Measurements from ENCODE around the gene RAB11FIP4.
"Not testable (repeated sequence)": the region's sequence is repeated elsewhere in the genome, so short reads cannot be mapped to it uniquely, and the experiment has no call there.

Gene RAB11FIP4

DNA sequence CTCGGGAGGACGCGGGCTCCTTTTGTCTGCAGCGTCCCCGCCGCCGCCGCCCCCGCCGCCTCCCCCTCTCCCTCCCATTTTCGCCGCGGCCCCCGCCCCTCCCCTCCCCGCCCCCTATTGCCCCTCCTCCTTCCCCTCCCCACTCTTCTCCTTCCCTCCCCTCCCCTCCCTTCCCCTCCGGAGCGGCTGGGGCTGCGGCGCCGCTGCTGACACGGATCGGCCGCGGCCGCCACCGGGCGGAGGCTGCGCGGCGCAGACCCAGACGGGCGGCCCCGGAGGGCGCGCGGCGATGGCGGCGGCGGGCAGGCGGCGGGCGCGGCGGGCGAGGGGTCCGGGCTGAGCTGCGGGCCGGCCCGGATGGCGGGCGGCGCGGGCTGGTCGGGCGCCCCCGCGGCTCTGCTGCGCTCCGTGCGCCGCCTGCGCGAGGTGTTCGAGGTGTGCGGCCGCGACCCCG, at the start of gene RAB11FIP4:
Gene RAB11FIP4 (plus strand): TSS at position 180 of the 454 bp plus-strand sequence. CDS start 178 bp downstream, at position 358.
- peaks cover 8% of the 10 kb centered on the region for H3K4me1 Mint-ChIP-seq

GRCh38 chr17:31345191-31345747, 46.2 kb upstream of the RAB11FIP4 start:
- H3K4me1 Mint-ChIP-seq, CTCF ChIA-PET: not testable (repeated sequence)

More for the DNA sequence above, at the start of gene RAB11FIP4:
- Mint-ChIP-seq H3K36me3 (no peaks in the 10 kb centered on the region), H3K27ac (no peak within 1 kb of the TSS), H3K9me3 (no peaks in the 10 kb centered on the region), H3K27me3 (peaks cover 78% of the 10 kb centered on the region), H3K4me3 (peak within 1 kb of the TSS; percentile 58)
- CTCF ChIA-PET = interaction anchor here (1.1 kb wide), 1 partner anchor 134 kb away, joined by 3 read pairs; no protein-coding TSS in a partner anchor
- DNase-seq = peak; percentile 37

DNA sequence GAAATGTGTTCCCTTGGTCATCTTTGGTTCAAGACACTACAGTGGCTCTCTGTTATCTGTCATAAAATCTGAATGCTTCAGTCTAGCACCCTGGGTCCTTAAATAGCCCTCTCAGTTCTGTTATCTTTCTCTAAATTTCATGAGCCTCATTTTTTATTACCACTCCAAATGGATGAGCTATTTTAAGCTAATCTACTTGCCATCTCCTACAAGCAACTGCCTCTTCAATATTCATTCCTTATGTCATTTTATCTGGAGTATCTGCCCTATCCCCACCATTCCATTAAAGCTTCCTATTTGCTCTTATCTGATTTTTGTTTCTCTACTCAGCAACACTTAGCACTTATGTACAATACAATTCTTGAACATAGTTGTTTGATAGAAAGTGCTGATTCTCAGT, 42.0 kb upstream of the RAB11FIP4 start:
- CTCF ChIA-PET = no interaction called here

More at GRCh38 chr17:31345191-31345747, 46.2 kb upstream of the RAB11FIP4 start:
- not testable (repeated sequence) for DNase-seq, H3K27me3 Mint-ChIP-seq, H3K9me3 Mint-ChIP-seq, H3K4me3 Mint-ChIP-seq, H3K36me3 Mint-ChIP-seq, H3K27ac Mint-ChIP-seq

GRCh38 chr17:31355935-31356334, 35.5 kb upstream of the RAB11FIP4 start:
- no peaks in the 10 kb centered on the region for H3K4me1 Mint-ChIP-seq
- no peak overlapping the region for H3K4me3 Mint-ChIP-seq
- no peak overlapping the region for H3K27ac Mint-ChIP-seq
- DNase-seq = no peak
- CTCF ChIA-PET = interaction anchor here (1.1 kb wide), 1 partner anchor 17 kb away, joined by 3 read pairs; no protein-coding TSS in a partner anchor
- peaks cover 11% of the 10 kb centered on the region for H3K36me3 Mint-ChIP-seq
- H3K27me3 Mint-ChIP-seq = no peaks in the 10 kb centered on the region
- no peaks in the 10 kb centered on the region for H3K9me3 Mint-ChIP-seq

More for the DNA sequence above, 42.0 kb upstream of the RAB11FIP4 start:
- Mint-ChIP-seq H3K4me3 (no peak overlapping the region), H3K9me3 (no peaks in the 10 kb centered on the region), H3K27me3 (no peaks in the 10 kb centered on the region), H3K4me1 (no peaks in the 10 kb centered on the region), H3K27ac (no peak overlapping the region), H3K36me3 (peaks cover 9% of the 10 kb centered on the region)
- no peak for DNase-seq

- Mint-ChIP-seq H3K4me3 (no peak overlapping the region), H3K27me3 (no peaks in the 10 kb centered on the region), H3K36me3 (peaks cover 13% of the 10 kb centered on the region), H3K9me3 (no peaks in the 10 kb centered on the region), H3K27ac (no peak overlapping the region), H3K4me1 (no peaks in the 10 kb centered on the region)
- no peak for DNase-seq
- CTCF ChIA-PET = no interaction called here
Observed at GRCh38 chr17:31357091-31357490, 34.4 kb upstream of the RAB11FIP4 start.

GRCh38 chr17:31357839-31358394, 33.6 kb upstream of the RAB11FIP4 start:
- no peaks in the 10 kb centered on the region for H3K4me1 Mint-ChIP-seq
- H3K4me3 Mint-ChIP-seq = no peak overlapping the region
- H3K9me3 Mint-ChIP-seq = no peaks in the 10 kb centered on the region
- CTCF ChIA-PET = no interaction called here
- no peak overlapping the region for H3K27ac Mint-ChIP-seq
- DNase-seq = no peak
- H3K36me3 Mint-ChIP-seq = peaks cover 13% of the 10 kb centered on the region
- H3K27me3 Mint-ChIP-seq = no peaks in the 10 kb centered on the region

DNA sequence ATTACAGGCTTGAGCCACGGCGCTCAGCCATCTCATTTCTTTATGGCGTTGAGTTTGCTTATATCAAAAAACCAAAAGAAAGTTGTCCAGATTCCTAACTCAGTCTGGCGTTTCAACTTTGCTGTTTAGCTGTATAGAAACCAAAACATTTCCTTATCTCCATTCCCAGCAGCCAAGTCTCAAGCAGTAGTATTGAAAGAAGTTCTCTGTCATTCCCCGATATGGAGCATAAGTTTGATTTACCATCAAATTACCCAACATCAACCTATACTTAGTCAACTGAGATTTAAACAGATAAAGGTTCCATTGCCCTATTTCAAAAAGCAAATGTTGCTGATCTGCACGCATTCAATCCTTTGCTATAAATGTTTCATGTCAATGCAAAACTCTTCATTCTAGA, 27.5 kb upstream of the RAB11FIP4 start:
- peaks cover 4% of the 10 kb centered on the region for H3K36me3 Mint-ChIP-seq
- H3K4me3 Mint-ChIP-seq = no peak overlapping the region
- no peak for DNase-seq
- no peaks in the 10 kb centered on the region for H3K4me1 Mint-ChIP-seq
- no peaks in the 10 kb centered on the region for H3K9me3 Mint-ChIP-seq
- CTCF ChIA-PET = interaction anchor here (0.6 kb wide), 1 partner anchor 147 kb away, joined by 3 read pairs; no protein-coding TSS in a partner anchor
- H3K27ac Mint-ChIP-seq = no peak overlapping the region
- H3K27me3 Mint-ChIP-seq = no peaks in the 10 kb centered on the region

- Mint-ChIP-seq H3K4me1 (peaks cover 1% of the 10 kb centered on the region), H3K27ac (no peak overlapping the region), H3K27me3 (no peaks in the 10 kb centered on the region), H3K4me3 (no peak overlapping the region), H3K9me3 (no peaks in the 10 kb centered on the region), H3K36me3 (peaks cover 3% of the 10 kb centered on the region)
- CTCF ChIA-PET = no interaction called here
- DNase-seq = no peak
Observed at GRCh38 chr17:31366088-31366487, 25.4 kb upstream of the RAB11FIP4 start.

DNA sequence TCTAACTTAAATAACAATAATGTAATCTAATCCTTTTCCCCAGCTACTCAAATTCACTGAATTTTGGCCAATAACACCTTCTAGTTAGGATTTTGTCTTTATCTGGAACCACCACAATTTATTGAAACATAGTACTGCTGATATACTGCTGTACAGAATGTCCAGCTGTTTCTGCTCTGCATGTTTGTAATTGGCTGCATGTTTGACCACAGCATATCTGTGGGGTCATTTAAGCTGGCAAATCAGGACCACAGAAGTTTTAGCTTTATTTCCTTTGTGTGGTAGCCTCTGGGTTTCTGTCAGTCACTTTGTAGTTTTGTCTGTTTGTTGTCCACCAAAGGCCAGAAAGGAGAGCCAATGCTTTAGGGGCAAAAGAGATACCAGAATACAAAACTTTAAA, 22.2 kb upstream of the RAB11FIP4 start:
- Mint-ChIP-seq H3K27me3 (no peaks in the 10 kb centered on the region), H3K27ac (no peak overlapping the region), H3K4me1 (peaks cover 19% of the 10 kb centered on the region), H3K4me3 (no peak overlapping the region), H3K36me3 (no peaks in the 10 kb centered on the region), H3K9me3 (no peaks in the 10 kb centered on the region)
- DNase-seq = no peak
- CTCF ChIA-PET = interaction anchor here (1.7 kb wide), 1 partner anchor 9 kb away, joined by 4 read pairs; no protein-coding TSS in a partner anchor

DNA sequence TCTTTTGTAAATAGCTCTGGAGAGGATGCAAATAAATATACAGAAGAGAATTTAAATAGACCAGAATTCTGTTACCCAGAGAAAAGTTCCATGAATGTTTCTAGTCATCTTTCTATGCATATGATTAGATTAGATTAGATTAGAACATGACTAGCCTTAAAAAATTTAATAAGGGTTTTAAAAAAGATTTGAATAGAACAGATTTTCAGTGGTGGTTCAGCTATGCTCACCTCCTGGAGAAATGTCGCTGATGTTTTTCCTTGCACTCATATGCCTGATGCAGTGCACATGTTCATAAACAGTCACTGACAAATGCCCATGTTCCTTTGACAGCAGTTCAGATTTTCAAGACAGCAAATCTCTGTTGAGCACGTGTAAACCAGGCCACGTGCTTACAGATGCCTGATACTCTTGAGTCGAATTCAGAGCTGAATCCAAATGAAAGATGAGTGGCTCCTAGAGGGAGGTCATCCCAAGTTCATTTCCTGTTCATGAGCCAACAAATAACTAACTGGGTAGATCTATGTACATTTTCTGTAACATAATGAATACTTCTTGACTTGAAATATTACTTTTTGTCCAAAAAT, 19.9 kb upstream of the RAB11FIP4 start:
- peaks cover 19% of the 10 kb centered on the region for H3K4me1 Mint-ChIP-seq
- CTCF ChIA-PET = interaction anchor here (1.0 to 4.1 kb wide), 3 partner anchors 47 to 156 kb away, joined by 3 to 25 read pairs (median 18); no protein-coding TSS in a partner anchor
- no peaks in the 10 kb centered on the region for H3K27me3 Mint-ChIP-seq
- no peaks in the 10 kb centered on the region for H3K9me3 Mint-ChIP-seq
- no peak for DNase-seq
- H3K36me3 Mint-ChIP-seq = no peaks in the 10 kb centered on the region
- H3K4me3 Mint-ChIP-seq = no peak overlapping the region
- H3K27ac Mint-ChIP-seq = no peak overlapping the region

DNA sequence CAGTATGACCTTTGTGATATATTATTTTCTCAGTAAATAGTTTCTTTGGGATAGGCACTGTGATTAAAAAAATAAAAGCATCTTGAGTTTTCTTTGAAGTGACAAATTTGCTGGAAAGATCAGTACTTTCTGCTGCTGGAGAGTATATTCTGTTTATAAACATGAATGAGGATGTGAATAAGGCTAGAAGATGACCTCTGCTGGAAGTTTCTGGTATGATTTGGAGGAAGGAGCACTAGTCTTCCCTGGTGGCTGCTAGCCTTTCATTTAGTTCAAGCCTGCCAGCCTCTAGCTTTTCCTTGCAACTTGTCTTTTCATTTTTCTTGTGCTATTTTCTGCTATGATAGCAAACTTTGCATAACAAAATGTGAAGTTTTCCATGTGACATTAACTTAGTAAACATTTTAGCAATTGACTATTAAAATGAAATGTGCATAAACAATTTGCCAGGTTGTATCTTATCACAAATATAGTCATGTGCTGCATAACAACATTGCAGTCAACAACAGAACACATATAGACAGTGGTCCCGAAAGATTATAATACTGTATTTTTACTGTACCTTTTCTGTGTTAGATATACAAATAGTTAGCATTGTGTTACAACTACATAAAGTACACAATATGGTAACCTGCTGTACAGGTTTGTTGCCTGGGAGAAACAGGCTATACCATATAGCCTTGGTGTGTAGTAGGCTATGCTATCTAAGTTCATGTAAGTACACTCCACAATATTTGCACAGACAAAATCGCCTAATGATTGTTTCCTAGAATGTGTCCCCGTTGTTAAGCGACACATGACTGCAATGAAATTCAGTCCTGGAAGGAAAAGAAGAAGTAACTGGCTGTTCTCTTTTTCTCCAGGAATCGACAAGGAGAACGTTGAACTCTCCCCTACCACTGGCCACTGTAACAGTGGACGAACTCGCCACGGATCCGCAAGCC, 18.1 kb upstream of the RAB11FIP4 start:
- peaks cover 19% of the 10 kb centered on the region for H3K4me1 Mint-ChIP-seq
- H3K27ac Mint-ChIP-seq = no peak overlapping the region
- no peak overlapping the region for H3K4me3 Mint-ChIP-seq
- no peaks in the 10 kb centered on the region for H3K9me3 Mint-ChIP-seq
- no peaks in the 10 kb centered on the region for H3K27me3 Mint-ChIP-seq
- no peaks in the 10 kb centered on the region for H3K36me3 Mint-ChIP-seq
- CTCF ChIA-PET = interaction anchor here (0.9 to 4.1 kb wide), 15 partner anchors 12 to 365 kb away, joined by 3 to 25 read pairs (median 3); no protein-coding TSS in a partner anchor
- no peak for DNase-seq

DNA sequence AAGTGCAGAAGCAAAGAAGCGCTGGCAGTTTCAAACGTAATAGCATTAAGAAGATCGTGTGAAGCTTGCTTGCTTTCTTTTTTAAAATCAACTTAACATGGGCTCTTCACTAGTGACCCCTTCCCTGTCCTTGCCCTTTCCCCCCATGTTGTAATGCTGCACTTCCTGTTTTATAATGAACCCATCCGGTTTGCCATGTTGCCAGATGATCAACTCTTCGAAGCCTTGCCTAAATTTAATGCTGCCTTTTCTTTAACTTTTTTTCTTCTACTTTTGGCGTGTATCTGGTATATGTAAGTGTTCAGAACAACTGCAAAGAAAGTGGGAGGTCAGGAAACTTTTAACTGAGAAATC, 17.4 kb upstream of the RAB11FIP4 start:
- H3K4me3 Mint-ChIP-seq = no peak overlapping the region
- DNase-seq = no peak
- CTCF ChIA-PET = interaction anchor here (4.1 kb wide), 1 partner anchor 158 kb away, joined by 25 read pairs; no protein-coding TSS in a partner anchor
- no peak overlapping the region for H3K27ac Mint-ChIP-seq
- no peaks in the 10 kb centered on the region for H3K27me3 Mint-ChIP-seq
- H3K4me1 Mint-ChIP-seq = peaks cover 19% of the 10 kb centered on the region
- no peaks in the 10 kb centered on the region for H3K9me3 Mint-ChIP-seq
- H3K36me3 Mint-ChIP-seq = no peaks in the 10 kb centered on the region

DNA sequence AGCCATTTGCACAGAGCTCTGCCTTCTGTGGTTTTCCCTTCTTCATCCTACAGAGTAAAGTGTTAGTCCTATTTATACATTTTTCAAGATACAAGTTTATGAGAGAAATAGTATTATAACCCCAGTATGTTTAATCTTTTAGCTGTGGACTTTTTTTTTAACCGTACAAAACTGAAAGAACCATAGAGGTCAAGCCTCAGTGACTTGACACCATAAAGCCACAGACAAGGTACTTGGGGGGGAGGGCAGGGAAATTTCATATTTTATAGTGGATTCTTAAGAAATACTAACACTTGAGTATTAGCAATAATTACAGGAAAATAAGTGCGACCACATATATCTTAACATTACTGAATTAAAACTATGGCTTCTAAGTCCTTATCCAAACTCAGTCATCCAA, 17.0 kb upstream of the RAB11FIP4 start:
- H3K27ac Mint-ChIP-seq = no peak overlapping the region
- no peaks in the 10 kb centered on the region for H3K27me3 Mint-ChIP-seq
- no peak overlapping the region for H3K4me3 Mint-ChIP-seq
- no peak for DNase-seq
- no peaks in the 10 kb centered on the region for H3K9me3 Mint-ChIP-seq
- H3K4me1 Mint-ChIP-seq = peaks cover 19% of the 10 kb centered on the region
- CTCF ChIA-PET = interaction anchor here (4.1 kb wide), 1 partner anchor 158 kb away, joined by 25 read pairs; no protein-coding TSS in a partner anchor
- H3K36me3 Mint-ChIP-seq = no peaks in the 10 kb centered on the region

DNA sequence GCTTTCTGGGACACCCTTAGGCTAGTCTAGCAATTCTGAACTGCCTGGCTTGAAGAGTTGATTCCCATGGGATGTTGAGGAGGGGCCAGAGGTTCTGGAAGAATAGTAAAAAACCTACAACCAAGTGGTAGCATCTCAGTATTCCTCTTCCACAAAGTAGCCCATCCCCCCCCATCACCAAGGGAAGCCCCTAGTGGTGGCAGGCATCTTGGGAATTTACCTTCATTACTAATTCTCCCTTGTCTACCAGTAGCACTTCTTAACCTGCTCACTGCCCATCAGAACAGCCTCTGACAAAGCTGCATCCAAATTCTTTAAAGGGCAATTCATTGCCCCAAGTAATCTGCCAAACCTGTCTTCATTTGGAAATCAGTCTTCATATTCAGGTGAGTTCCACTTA, 12.8 kb upstream of the RAB11FIP4 start:
- H3K36me3 Mint-ChIP-seq = no peaks in the 10 kb centered on the region
- H3K4me3 Mint-ChIP-seq = no peak overlapping the region
- H3K9me3 Mint-ChIP-seq = no peaks in the 10 kb centered on the region
- H3K4me1 Mint-ChIP-seq = no peaks in the 10 kb centered on the region
- H3K27me3 Mint-ChIP-seq = no peaks in the 10 kb centered on the region
- CTCF ChIA-PET = interaction anchor here (1.4 to 1.5 kb wide), 2 partner anchors 10 to 11 kb away, joined by 4 to 5 read pairs; no protein-coding TSS in a partner anchor
- no peak overlapping the region for H3K27ac Mint-ChIP-seq
- no peak for DNase-seq

Data from activated naive CD4-positive, alpha-beta T cell treated with anti-CD3 and anti-CD28 coated beads, Interleukin-2, amount 10 ng/mL, durations not matched to agents 7 days and 5 days (primary cell).